ENCODE measurements around the gene SCUBE2.
"Not testable (repeated sequence)": the region's sequence is repeated elsewhere in the genome, so short reads cannot be mapped to it uniquely, and the experiment has no call there.

Gene SCUBE2

GRCh38 chr11:9002920-9003572, 88.4 kb downstream of the SCUBE2 start:
- DNase-seq: peak in 1 of 2 donors; percentile 10

DNA sequence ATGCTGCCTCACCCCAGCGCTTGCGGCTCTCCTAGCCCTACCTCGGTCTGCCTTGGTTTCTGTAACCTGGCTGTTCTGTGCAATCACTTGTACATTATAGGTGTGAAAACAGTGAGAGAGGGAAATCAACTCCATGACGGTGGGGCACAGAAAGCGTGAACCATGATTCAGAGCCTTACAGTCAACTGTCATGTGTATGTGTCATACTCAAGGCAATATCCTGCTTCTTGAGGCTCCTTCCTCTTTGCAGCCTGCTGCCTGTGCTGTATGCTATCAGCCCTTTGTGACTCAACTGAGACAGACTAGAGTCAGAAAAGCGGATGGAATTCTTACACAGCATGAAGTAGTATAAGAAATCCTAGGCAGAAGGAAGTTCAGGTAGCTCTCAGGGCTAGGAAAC, 89.7 kb downstream of the SCUBE2 start:
- peak in 1 of 2 donors; percentile 56 for DNase-seq

DNA sequence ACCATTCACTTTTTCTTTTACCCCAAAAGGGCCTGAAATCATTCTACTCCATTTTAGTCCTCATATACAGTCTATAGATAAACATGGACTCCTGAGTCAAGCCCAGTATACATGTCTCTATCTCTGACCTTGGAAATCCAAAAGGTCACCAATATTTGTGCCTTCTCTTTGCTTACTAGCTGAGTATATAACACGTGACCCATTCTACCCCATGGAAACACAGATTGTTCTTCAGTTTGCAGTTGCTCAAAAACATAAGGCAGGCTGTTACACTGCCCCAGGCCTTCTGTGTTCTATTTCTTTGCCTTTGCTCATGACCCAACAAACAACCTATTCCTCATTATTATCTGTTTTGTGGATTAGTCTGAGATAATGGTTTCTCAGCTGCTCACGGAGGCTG, 93.4 kb downstream of the SCUBE2 start:
- DNase-seq: no peak

DNA sequence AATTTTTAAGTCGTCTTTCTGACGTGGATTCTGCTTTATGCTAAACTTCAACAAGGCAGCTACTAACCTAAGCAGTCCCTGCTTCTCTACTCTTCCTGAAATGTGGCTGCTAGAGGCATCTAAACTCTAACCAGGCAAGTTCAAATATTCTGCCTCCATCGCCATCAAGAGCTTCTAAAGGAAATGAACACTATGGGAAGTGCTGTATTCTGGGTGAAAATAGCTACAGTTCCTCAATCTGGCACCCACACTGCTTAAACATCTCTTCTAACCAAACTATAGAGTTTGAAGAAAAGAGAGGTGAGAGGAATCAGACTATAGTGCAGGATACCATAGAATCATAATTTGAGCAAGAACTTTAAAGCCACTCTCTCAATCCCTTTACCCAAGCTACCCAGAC, 93.9 kb downstream of the SCUBE2 start:
- no peak for DNase-seq

DNA sequence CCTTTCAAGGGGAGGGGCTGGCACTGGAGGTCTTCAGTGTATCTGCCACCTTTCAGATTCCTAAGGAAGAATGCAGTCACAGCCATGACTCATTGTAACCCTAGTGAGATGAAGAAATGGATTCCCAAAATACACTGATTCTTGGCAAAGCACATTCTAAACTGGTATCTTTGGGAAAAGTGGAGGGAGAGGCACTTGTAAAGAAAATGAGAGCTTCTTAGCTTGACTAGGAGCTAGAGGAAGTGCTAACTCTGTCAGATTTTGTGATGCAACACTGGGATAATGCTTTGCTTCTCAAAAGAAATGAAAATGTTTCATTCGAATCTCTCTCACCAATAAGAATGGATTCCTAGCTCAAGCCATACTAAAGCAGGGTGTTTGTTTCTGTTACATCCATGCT, 101.9 kb downstream of the SCUBE2 start:
- no peak for DNase-seq

DNA sequence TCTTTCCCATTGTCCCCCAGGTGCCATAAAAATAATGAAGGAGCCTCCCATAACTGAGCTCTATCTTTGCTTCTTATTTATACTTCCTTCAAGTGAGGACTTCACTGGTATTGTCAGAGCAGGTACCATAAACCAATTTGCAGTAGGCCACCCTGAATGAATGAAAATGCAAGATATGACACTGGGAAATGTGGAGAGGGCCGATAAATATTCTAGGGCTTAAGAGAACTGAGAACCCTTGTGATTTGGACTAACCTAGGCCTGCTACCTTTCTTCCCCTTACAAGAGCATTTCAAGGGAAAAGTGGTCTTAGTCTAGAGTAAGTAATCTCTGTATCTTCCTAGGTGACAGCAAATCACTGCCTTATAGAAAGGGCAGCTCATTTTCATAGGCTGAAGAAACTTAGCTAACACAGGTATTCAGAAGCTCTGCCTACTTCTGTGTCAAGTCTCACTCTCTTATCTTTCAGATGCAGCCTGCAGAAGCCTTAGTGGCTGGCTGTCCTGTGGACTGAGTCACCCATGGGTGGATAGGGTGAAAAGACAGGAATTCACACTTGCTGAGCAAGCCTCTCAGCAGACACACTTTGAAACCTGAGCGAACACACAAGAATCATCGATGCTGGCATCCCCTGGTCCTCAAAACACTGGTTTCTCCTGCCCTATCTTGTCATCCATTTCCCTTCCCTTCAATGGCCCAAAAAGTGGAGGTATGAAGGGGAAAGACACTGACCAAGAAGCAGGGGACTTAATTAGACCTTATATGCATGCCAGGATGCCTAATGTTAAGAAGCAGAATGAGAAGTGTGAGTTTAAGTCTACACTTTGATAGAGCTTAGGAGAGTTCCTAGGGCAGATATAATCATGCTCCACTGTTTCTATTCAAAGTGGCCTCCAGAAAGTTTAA, 102.8 kb downstream of the SCUBE2 start:
- no peak for DNase-seq

- no peak for DNase-seq
Observed at GRCh38 chr11:8987446-8987845, 104.0 kb downstream of the SCUBE2 start.

DNA sequence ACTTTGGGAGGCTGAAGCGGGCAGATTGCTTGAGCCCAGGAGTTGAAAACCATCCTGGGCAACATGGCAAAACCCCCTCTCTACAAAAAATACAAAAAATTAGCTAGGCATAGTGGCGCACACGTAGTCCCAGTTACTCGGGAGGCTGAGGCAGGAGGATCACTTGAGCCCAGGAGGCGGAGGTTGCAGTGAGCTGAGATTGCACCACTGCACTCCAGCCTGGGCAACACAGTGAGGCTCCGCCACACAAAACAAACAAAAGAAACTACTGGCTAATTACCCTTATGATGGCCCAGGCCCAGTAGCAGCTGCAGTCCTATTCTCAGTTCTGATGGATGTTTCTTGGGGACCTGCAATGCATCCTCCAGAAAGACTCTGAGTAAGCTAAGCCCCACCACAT, 104.6 kb downstream of the SCUBE2 start:
- DNase-seq: not testable (repeated sequence)

DNA sequence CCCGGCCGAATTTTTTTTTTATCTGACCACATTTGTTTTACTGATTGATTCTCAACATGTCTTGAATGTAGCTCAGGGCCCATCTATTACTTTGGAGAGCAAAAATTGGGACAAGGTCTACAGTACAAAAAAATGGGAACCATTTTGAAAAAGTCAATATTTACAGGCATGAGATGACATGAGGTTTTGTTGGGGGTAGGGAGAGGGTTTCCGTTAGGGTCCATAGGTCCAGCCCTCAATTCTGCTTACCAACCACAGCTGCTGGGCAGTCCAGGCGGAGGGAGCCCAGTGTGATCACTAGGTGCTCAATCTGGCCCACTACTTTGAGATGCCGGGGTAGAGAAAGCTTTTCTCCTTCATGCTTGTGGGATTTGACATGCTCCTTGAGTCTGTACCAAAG, 105.9 kb downstream of the SCUBE2 start:
- DNase-seq: no peak

GRCh38 chr11:8983552-8983951, 107.8 kb downstream of the SCUBE2 start:
- no peak for DNase-seq

GRCh38 chr11:8980485-8980884, 110.9 kb downstream of the SCUBE2 start:
- DNase-seq: no peak

DNA sequence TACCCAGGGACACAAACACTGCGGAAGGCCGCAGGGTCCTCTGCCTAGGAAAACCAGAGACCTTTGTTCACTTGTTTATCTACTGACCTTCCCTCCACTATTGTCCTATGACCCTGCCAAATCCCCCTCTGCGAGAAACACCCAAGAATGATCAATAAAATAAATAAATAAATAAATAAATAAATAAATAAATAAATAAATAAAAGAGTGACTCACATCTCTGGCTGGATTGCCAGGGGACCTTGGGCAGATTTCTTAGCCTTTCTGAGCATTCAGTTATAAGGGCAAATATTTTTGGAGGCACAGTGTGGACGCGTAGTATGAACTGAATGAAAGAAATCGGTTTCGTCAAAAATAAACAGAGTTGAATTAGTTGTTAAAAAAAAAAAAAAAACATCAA, 112.0 kb downstream of the SCUBE2 start:
- DNase-seq: not testable (repeated sequence)

DNA sequence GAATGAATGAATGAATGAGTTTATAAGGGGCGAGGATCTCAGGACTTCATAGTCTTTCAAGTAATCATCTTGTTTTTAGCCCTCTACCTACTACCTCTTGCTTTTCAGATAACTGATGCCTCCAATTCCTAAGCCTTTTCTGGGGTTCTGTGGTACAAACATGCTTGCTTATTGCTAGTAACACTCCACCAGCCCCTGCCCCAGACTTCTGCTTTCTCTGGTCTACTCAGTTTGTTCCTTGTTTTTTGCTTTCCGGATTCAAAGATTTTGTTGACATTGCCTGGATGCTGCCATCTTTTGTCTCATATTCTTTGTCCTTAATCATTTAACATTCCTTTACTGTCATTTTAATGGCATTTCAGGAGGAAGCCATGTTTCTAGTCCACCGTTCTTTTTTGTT, 118.3 kb downstream of the SCUBE2 start:
- DNase-seq: no peak

DNA sequence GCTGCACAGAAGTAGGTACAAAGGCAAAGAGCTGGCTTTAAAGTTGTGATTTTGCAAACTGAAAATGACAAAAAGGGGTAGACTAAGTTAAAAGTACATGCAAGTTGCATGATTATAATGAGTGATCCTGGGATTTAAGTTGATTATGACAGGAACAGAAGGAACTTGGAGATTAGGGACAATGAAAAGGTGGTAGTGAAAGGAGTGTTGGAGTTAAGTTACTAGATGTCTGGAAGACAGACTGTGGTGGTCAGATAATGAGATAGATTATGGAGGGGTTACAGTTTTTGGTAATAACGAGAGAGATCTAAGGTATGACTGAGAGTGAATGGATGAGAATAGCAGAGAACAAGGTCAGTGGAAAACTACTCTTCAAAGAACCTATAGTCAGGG, 119.5 kb downstream of the SCUBE2 start:
- DNase-seq: no peak

- no peak for DNase-seq
Observed at GRCh38 chr11:8971196-8971923, 120.0 kb downstream of the SCUBE2 start.
